ENCODE results near the gene TPSD1.
"Not testable (repeated sequence)": the region's sequence is repeated elsewhere in the genome, so short reads cannot be mapped to it uniquely, and the experiment has no call there.

TPSD1 gene

DNA sequence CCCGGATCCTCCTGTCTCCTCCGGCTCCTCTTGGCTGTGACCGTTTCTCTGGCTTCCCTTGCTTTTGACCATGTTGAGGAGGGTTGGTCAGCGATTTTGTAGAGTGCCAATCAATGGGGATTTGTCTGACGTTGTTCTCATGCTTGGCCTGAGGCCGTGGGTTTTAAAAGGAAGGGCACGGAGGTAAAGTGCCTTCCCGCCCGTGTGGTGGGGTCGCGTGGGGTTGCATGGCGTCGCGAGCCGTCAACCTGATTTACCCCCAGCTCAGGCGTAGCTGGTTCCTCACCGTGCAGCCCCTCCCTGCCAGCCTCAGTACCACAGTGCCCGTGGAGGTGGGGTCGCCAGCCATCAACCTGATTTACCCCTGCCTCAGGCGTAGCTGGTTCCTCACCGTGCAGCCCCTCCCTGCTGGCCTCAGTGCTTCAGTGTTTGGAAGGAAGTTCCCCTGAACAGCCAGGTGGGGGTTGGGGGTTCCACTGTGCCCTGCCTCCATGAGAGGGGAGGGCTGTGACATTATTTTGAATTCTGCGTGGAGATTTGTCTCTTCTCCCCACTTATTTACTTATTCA is 10.3 kb upstream of the TPSD1 start:
- TF ChIP-seq PAX5 (IDR thresholded peaks at IDR 0.05; ENCODE audit: insufficient read depth, low read length, severe bottlenecking) (no peak), POLR2AphosphoS5 (IDR thresholded peaks at IDR 0.05; ENCODE audit: low read depth, low read length) (no peak), TAF1 (IDR thresholded peaks at IDR 0.05; ENCODE audit: low read depth, low read length) (no peak), SPI1 (IDR thresholded peaks at IDR 0.05; ENCODE audit: low read depth, low read length) (no peak), POLR2A (IDR thresholded peaks at IDR 0.05; ENCODE audit: low read depth, low read length) (no peak), POU2F2 (IDR thresholded peaks at IDR 0.05; ENCODE audit: low read depth, low read length) (no peak)
- DNase-seq (ENCODE audit: insufficient read length, low spot score) (no peak), FAIRE-seq (no peak)

DNA sequence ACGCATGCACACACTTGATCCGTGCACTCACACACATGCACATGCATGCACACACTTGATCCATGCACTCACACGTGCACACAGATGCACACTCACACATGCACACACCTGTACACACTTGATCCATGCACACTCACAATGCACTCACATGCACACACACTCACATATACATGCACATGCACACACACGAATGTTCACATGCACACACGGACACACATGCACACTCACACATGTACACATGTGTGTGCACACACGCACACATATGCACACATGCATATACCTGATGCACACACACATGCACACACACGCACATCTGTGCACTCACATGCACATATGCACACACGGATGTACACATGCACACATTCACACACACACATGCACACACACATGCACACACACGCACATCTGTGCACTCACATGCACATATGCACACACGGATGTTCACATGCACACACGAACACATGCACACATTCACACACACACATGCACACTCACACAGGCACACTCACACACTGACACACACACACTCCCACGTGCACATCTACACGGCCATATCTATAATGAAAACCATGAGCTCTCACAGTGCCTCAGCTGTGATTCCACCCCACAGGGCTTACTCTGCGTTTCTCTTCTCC is 7.8 kb upstream of the TPSD1 start:
- FAIRE-seq, result peak; percentile 76

DNA sequence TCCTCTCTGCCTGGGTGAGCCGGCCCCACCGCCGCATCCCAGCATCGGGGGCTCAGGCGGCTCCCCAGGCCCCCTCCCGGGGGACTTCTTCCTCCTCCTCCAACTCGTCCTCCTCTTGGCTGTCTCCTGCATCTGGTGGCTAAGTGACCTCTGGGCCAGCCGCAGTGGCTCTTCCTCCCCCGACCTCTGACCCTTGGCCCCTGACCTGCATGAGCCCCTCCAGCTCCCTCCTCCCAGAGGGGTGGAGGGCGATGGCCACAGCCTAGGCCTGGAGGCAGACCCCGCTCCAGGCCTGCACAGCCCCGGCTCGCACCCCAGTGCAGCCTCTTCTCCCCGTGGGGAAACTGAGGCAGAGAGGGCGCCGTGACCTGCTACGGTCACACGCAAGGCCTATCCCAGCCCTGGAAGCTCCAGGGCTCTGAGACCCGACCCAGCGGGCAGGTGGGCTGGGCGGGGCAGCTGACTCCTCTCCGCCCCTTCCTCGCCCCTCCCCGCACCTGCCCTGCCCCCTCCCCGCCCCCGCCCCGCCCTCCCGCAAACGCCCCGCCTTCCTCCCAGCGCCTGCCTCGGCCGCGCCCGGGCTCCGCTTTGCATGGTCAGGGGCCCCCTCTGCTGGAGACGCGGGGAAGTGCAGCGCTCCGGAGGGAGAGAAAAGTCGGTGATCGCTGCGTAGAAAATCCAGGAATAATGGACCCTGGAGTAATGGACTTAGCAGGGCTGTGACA is 6.7 kb upstream of the TPSD1 start:
- DNase-seq (ENCODE audit: insufficient read length, low spot score), result not testable (repeated sequence)
- FAIRE-seq, result peak; percentile 88

More for the DNA sequence above, 7.8 kb upstream of the TPSD1 start:
- DNase-seq (ENCODE audit: insufficient read length, low spot score), result not testable (repeated sequence)

DNA sequence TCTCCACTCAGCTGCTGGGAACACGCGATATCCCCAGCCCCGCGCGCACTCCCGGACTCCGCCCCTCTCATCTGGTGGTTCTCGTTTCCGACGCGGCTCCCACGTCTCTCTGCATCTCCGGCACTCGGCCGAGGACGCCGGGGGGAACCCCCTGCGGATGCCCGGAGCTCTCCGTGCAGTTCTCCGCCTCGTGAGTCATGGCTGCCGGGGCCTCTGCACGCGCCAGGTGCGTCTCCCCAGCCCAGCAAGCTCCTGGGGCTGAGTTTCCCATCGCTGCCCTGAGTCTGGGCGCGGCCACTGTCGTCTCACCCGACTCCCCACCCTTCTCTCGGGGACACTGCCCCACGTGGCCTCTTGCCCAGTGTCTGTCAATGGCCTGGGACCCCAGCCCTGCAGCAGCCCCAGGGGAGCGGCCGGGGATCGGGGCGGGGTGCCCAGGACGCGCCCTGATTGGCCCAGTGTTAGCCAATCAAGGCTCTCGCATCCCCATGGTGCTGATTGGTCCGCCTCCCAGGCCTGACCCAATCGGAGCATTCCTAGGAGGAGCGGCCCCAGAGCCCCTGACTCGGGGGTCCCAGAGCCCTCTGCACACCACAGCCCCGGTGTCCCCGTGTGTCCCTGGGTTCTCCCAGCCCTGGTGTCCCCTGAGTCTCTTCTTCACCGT is 2.0 kb upstream of the TPSD1 start:
- not testable (repeated sequence) for FAIRE-seq; DNase-seq (ENCODE audit: insufficient read length, low spot score)

DNA sequence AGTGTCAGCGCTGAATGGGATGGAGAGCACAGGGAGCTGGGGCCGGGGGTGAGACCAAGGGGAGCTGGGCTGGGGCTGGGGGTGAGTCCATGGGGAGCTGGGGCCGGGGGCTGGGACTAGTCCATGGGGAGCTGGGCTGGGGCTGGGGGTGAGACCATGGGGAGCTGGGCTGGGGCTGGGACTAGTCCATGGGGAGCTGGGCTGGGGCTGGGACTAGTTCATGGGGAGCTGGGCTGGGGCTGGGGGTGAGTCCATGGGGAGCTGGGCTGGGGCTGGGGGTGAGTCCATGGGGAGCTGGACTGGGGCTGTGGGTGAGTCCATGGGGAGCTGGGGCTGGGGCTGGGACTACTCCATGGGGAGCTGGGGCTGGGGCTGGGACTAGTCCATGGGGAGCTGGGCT is 1.0 kb upstream of the TPSD1 start:
- not testable (repeated sequence) for DNase-seq (ENCODE audit: insufficient read length, low spot score); FAIRE-seq

DNA sequence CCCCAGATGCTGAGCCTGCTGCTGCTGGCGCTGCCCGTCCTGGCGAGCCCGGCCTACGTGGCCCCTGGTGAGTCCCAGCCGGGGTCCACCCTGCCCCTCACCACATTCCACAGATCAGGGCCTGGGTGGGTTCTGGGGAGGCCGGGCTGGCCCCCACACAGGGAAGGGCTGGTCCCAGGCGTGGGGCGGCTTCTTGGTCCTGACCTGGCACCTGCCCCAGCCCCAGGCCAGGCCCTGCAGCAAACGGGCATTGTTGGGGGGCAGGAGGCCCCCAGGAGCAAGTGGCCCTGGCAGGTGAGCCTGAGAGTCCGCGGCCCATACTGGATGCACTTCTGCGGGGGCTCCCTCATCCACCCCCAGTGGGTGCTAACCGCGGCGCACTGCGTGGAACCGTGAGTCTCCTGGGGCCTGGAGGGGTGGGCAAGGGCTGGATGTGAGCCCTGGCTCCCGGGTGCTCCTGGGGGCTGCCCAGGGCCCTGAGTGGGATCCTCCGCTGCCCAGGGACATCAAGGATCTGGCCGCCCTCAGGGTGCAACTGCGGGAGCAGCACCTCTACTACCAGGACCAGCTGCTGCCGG is 516 bp downstream of the TPSD1 start:
- not testable (repeated sequence) for DNase-seq (ENCODE audit: insufficient read length, low spot score); FAIRE-seq

GRCh38 chr16:1256874-1257322 is 1.0 kb downstream of the TPSD1 start:
- no peak for FAIRE-seq
- DNase-seq (ENCODE audit: insufficient read length, low spot score), result no peak

DNA sequence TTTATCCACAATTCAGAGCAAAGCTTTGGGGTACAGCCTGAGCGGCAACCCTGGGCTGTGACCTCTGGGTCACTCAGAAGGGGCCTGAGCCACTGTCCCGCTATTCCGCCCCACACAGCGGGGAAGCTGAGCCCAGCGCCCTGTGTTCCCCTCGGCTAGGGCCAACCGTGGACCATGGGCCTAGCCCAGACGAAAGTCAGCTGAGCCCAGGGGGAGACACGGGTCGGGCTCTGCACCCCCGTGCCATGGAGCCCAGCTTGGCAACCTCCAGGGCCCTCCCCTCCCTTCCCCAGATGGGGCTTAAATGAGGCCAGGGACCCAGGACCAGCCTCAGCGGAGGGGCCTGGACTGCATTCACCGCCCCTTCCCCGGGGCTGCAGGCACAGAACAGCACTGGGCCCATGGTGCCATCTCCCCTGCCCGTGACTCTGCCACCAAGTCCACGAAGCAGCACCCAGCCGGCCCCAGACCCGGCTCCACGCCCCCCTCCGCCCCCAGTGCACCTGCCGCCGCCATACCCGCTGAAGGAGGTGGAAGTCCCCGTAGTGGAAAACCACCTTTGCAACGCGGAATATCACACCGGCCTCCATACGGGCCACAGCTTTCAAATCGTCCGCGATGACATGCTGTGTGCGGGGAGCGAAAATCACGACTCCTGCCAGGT is 1.8 kb downstream of the TPSD1 start:
- FAIRE-seq (no peak), DNase-seq (ENCODE audit: insufficient read length, low spot score) (no peak)
- TF ChIP-seq POLR2AphosphoS5 (IDR thresholded peaks at IDR 0.05; ENCODE audit: low read depth, low read length) (no peak), POU2F2 (IDR thresholded peaks at IDR 0.05; ENCODE audit: low read depth, low read length) (no peak), SPI1 (IDR thresholded peaks at IDR 0.05; ENCODE audit: low read depth, low read length) (no peak), PAX5 (IDR thresholded peaks at IDR 0.05; ENCODE audit: insufficient read depth, low read length, severe bottlenecking) (no peak), TAF1 (IDR thresholded peaks at IDR 0.05; ENCODE audit: low read depth, low read length) (no peak), POLR2A (IDR thresholded peaks at IDR 0.05; ENCODE audit: low read depth, low read length) (no peak)

More at GRCh38 chr16:1256874-1257322, 1.0 kb downstream of the TPSD1 start:
- TF ChIP-seq TAF1 (IDR thresholded peaks at IDR 0.05; ENCODE audit: low read depth, low read length), result no peak
- TF ChIP-seq POLR2AphosphoS5 (IDR thresholded peaks at IDR 0.05; ENCODE audit: low read depth, low read length), result no peak
- no peak for TF ChIP-seq POLR2A (IDR thresholded peaks at IDR 0.05; ENCODE audit: low read depth, low read length)
- TF ChIP-seq POU2F2 (IDR thresholded peaks at IDR 0.05; ENCODE audit: low read depth, low read length), result no peak
- TF ChIP-seq SPI1 (IDR thresholded peaks at IDR 0.05; ENCODE audit: low read depth, low read length), result no peak
- TF ChIP-seq PAX5 (IDR thresholded peaks at IDR 0.05; ENCODE audit: insufficient read depth, low read length, severe bottlenecking), result no peak

DNA sequence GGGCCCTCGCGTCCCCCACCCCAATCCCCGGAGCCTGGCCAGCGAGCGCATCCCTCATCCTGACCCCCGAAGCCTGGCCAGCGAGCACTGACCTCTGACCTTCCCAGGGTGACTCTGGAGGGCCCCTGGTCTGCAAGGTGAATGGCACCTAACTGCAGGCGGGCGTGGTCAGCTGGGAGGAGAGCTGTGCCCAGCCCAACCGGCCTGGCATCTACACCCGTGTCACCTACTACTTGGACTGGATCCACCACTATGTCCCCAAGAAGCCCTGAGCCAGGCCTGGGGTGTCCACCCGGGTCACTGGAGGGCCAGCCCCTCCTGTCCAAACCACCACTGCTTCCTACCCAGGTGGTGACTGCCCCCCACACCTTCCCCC is 2.3 kb downstream of the TPSD1 start:
- TF ChIP-seq POLR2A (IDR thresholded peaks at IDR 0.05; ENCODE audit: low read depth, low read length) (no peak), SPI1 (IDR thresholded peaks at IDR 0.05; ENCODE audit: low read depth, low read length) (no peak), POLR2AphosphoS5 (IDR thresholded peaks at IDR 0.05; ENCODE audit: low read depth, low read length) (no peak), POU2F2 (IDR thresholded peaks at IDR 0.05; ENCODE audit: low read depth, low read length) (no peak), TAF1 (IDR thresholded peaks at IDR 0.05; ENCODE audit: low read depth, low read length) (no peak), PAX5 (IDR thresholded peaks at IDR 0.05; ENCODE audit: insufficient read depth, low read length, severe bottlenecking) (no peak)
- no peak for DNase-seq (ENCODE audit: insufficient read length, low spot score)
- FAIRE-seq, result no peak
